PC-9 (cell line): Measurements from ENCODE around the gene SOD3. TPM values are rescaled to one million over a fixed set of nuclear protein-coding genes. Genes with fewer than 3 reads are reported as not detected.

Experiments
- BruUV-seq: library from RNA; stranded (reverse); fragments of 400-500 nt; replicated peaks from 2 replicates; lab custom pipeline; 2021; lab: Mats Ljungman, UMichigan
- CTCF ChIA-PET: fragments of 300-600 bp; sonication (Branson Sonifier 250); formaldehyde crosslinking; loops from one replicate; lab custom pipeline; 2022; ENCODE audit warnings: antibody characterized with exemption; lab: Charles Lee
- POLR2A ChIA-PET: fragments of 300-600 bp; sonication (Branson Sonifier 250); formaldehyde crosslinking; loops from one replicate; lab custom pipeline; 2022; ENCODE audit warnings: antibody characterized with exemption; ENCODE audit not compliant: unreplicated experiment; lab: Charles Lee
- DNase-seq, 2 experiments: peaks; one replicate each; pipeline versions ENCODE4 v3.0.0 to v3.0.0-alpha.2; 2015 to 2022; ENCODE audit warnings: mixed read lengths in 1 of 2
- H2AFZ ChIP-seq: fragments of 200-600 bp; sonication (generic); 2 replicates; pipeline ENCODE4 v1.8.1; 2017; ENCODE audit warnings: antibody characterized with exemption
- H3F3A ChIP-seq: fragments of 200-600 bp; sonication (generic); 2 replicates; pipeline ENCODE4 v1.8.1; 2017; ENCODE audit warnings: antibody characterized with exemption, mild to moderate bottlenecking, low read depth; ENCODE audit not compliant: insufficient read depth
- H3K27ac ChIP-seq: fragments of 200-600 bp; sonication (generic); 2 replicates; pipeline ENCODE4 v1.6.1; 2016; ENCODE audit warnings: mixed run types
- H3K27me3 ChIP-seq: fragments of 200-600 bp; sonication (generic); 2 replicates; pipeline ENCODE4 v1.6.1; 2016; ENCODE audit warnings: low read depth, mixed run types; ENCODE audit not compliant: insufficient read depth
- H3K36me3 ChIP-seq: fragments of 200-600 bp; sonication (generic); 2 replicates; pipeline ENCODE4 v1.6.1; 2016; ENCODE audit warnings: low read depth, mixed run types
- H3K4me1 ChIP-seq: fragments of 200-600 bp; sonication (generic); replicated peaks from 2 replicates; pipeline ENCODE4 v1.6.1; 2016; ENCODE audit warnings: mixed run types; ENCODE audit not compliant: insufficient read depth
- H3K4me2 ChIP-seq: fragments of 200-600 bp; sonication (generic); 2 replicates; pipeline ENCODE4 v1.6.1; 2017; ENCODE audit warnings: mixed run types
- H3K4me3 ChIP-seq: fragments of 200-600 bp; sonication (generic); 2 replicates; pipeline ENCODE4 v1.6.1; 2016; ENCODE audit warnings: mixed run types
- H3K79me2 ChIP-seq: fragments of 200-600 bp; sonication (generic); 2 replicates; pipeline ENCODE4 v1.6.1; 2017; ENCODE audit warnings: low read depth, mixed run types
- H3K9me2 ChIP-seq: fragments of 200-600 bp; sonication (generic); 2 replicates; pipeline ENCODE4 v1.8.1; 2017; ENCODE audit warnings: mild to moderate bottlenecking; ENCODE audit not compliant: insufficient read depth
- H3K9me3 ChIP-seq: fragments of 200-600 bp; sonication (generic); 2 replicates; pipeline ENCODE4 v1.8.1; 2016; ENCODE audit warnings: low read depth; ENCODE audit not compliant: insufficient read depth
- H4K20me1 ChIP-seq: fragments of 200-600 bp; sonication (generic); 2 replicates; pipeline ENCODE4 v1.8.1; 2017; ENCODE audit not compliant: insufficient read depth
- EZH2 ChIP-seq: fragments of 200-600 bp; sonication (generic); IDR thresholded peaks from 2 replicates; pipeline ENCODE4 v1.8.0; 2017; ENCODE audit warnings: antibody characterized with exemption, low read depth
- intact Hi-C: fragments of 100-400 bp; cut with micrococcal nuclease; formaldehyde crosslinking; loops from one replicate; pipeline ENCODE4 v1.10.0; 2022; ENCODE audit not compliant: unreplicated experiment
- total RNA-seq: library from RNA; stranded (reverse); gene quantifications from 2 replicates; pipeline ENCODE4 v1.2.3, GENCODE V29; 2021
- TF ChIP-seq, protein P1 (sequence below): fragments of 200-600 bp; sonication (generic); conservative IDR thresholded peaks from 2 replicates; pipeline ENCODE4 v1.6.1; 2017; ENCODE audit warnings: mixed run types, antibody characterized with exemption, mild to moderate bottlenecking, moderate library complexity

SOD3 gene
- total RNA-seq, 1 experiment from 2014 or later: 6.3 TPM

DNA sequence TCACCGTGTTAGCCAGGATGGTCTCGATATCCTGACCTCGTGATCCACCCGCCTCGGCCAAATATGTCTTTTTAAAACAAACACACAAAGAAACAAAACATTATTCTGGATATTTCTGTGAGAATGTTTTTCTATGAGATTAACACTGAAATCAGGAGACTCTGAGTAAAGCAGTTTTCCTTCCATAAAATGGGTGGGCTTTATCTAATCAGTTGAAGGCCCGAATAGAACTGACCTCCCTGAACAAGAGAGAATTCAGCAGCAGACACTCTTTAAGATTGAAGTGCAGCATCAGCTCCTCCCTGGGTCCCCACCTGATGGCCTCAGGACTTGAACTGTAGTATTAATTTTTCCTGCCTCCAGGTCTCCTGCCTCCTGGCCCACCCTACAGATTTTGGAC lies 22.4 kb upstream of the SOD3 start:
- BruUV-seq: no TSS peak

DNA sequence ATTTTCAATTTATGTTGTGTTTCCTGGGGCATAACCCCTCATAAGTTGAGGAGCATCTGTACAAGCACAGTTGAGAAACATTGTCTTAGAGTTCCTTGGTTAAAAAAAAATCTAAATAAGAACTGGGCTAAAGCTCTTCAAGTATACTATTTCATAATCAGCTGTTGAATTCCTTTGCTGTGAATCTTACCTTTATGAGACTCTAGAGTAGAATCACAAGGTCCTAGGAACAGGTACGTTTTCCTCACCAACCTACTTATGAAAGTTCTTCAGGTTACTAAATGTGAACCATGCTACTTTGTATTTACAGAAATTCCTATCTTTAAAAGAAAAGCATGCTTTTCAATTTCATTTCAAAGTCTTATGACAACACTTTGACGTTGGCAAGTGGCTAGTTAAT lies 20.9 kb upstream of the SOD3 start:
- H3K27me3 ChIP-seq: no peaks in the 10 kb centered on the region
- POLR2A ChIA-PET: interaction anchor here (0.6 kb wide), 1 partner anchor 117 kb away, joined by 3 read pairs; no protein-coding TSS in a partner anchor
- no peak for TF ChIP-seq EZH2
- TF ChIP-seq, protein P1, sequence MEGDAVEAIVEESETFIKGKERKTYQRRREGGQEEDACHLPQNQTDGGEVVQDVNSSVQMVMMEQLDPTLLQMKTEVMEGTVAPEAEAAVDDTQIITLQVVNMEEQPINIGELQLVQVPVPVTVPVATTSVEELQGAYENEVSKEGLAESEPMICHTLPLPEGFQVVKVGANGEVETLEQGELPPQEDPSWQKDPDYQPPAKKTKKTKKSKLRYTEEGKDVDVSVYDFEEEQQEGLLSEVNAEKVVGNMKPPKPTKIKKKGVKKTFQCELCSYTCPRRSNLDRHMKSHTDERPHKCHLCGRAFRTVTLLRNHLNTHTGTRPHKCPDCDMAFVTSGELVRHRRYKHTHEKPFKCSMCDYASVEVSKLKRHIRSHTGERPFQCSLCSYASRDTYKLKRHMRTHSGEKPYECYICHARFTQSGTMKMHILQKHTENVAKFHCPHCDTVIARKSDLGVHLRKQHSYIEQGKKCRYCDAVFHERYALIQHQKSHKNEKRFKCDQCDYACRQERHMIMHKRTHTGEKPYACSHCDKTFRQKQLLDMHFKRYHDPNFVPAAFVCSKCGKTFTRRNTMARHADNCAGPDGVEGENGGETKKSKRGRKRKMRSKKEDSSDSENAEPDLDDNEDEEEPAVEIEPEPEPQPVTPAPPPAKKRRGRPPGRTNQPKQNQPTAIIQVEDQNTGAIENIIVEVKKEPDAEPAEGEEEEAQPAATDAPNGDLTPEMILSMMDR: no peak
- peak in 1 of 2 experiments; percentile 80 for DNase-seq
- H3K4me3 ChIP-seq: no peak overlapping the region
- H3K27ac ChIP-seq: peak overlapping the region; percentile 64
- no peaks in the 10 kb centered on the region for H3K36me3 ChIP-seq
- intact Hi-C loops: no loop called here
- H3K9me2 ChIP-seq: no peaks in the 10 kb centered on the region
- H3F3A ChIP-seq: peaks cover 18% of the 10 kb centered on the region
- peak overlapping the region; percentile 52 for H3K4me2 ChIP-seq
- H2AFZ ChIP-seq: no peak overlapping the region
- no peaks in the 10 kb centered on the region for H3K9me3 ChIP-seq
- no peaks in the 10 kb centered on the region for H4K20me1 ChIP-seq
- CTCF ChIA-PET: no interaction called here
- H3K79me2 ChIP-seq: no peaks in the 10 kb centered on the region
- H3K4me1 ChIP-seq: peaks cover 34% of the 10 kb centered on the region
- no TSS peak for BruUV-seq

More for the DNA sequence above, 22.4 kb upstream of the SOD3 start:
- peaks cover 36% of the 10 kb centered on the region for H3K4me1 ChIP-seq
- H3K27me3 ChIP-seq: no peaks in the 10 kb centered on the region
- no peak for DNase-seq
- no peak overlapping the region for H3K27ac ChIP-seq
- H3K9me2 ChIP-seq: no peaks in the 10 kb centered on the region
- CTCF ChIA-PET: no interaction called here
- H3F3A ChIP-seq: peaks cover 18% of the 10 kb centered on the region
- H2AFZ ChIP-seq: no peak overlapping the region
- H3K4me3 ChIP-seq: no peak overlapping the region
- no peaks in the 10 kb centered on the region for H3K79me2 ChIP-seq
- intact Hi-C loops: no loop called here
- H3K36me3 ChIP-seq: no peaks in the 10 kb centered on the region
- no peak for TF ChIP-seq EZH2
- TF ChIP-seq, protein P1: no peak
- H4K20me1 ChIP-seq: no peaks in the 10 kb centered on the region
- POLR2A ChIA-PET: no interaction called here
- no peak overlapping the region for H3K4me2 ChIP-seq
- no peaks in the 10 kb centered on the region for H3K9me3 ChIP-seq

DNA sequence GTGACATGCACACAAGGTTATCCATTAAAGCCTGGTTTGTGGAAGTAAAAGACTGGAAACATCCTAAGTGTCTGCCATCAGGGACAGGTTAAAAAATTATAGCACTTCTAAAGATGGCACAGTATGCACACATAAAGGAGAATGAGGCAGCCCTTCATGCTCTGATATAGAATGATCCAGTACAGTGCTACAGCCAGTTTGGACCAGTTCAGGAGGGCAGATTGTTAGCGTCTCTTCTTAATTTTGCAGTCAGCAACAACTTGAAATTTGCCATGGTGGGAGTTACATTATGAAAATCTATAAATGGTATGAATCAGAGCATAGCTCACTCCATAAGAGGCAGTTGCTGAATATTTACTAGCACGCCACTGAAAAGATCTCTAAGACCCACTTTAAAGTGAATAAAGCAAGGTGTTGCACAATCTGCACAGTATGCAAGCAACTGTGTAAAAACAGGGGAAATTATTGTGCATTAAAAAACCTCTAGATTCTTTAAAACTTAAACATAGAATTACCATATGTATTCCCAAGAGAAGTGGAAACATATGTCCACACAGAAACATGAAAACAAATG lies 20.3 kb upstream of the SOD3 start:
- TF ChIP-seq, protein P1: no peak
- TF ChIP-seq EZH2: no peak
- CTCF ChIA-PET: no interaction called here
- Histone ChIP-seq H3K79me2 (no peaks in the 10 kb centered on the region), H3K4me3 (no peak overlapping the region), H3K9me2 (no peaks in the 10 kb centered on the region), H3K4me2 (peak overlapping the region; percentile 52), H3K9me3 (no peaks in the 10 kb centered on the region), H3K27ac (peak overlapping the region; percentile 64), H3K27me3 (no peaks in the 10 kb centered on the region), H3F3A (peaks cover 18% of the 10 kb centered on the region), H3K4me1 (peaks cover 27% of the 10 kb centered on the region), H2AFZ (no peak overlapping the region), H3K36me3 (no peaks in the 10 kb centered on the region), H4K20me1 (no peaks in the 10 kb centered on the region)
- BruUV-seq: no TSS peak
- DNase-seq: no peak
- POLR2A ChIA-PET: no interaction called here
- intact Hi-C loops: no loop called here
